HG03280 (cell line): ENCODE measurements around the gene TSHZ3.

Experiments used
- ATAC-seq: cut with Tn5 transposase; IDR thresholded peaks from one replicate; pipeline ENCODE4 v1.9.1; 2021; ENCODE audit warnings: mild to moderate bottlenecking, moderate library complexity; ENCODE audit not compliant: unreplicated experiment

TSHZ3 gene

DNA sequence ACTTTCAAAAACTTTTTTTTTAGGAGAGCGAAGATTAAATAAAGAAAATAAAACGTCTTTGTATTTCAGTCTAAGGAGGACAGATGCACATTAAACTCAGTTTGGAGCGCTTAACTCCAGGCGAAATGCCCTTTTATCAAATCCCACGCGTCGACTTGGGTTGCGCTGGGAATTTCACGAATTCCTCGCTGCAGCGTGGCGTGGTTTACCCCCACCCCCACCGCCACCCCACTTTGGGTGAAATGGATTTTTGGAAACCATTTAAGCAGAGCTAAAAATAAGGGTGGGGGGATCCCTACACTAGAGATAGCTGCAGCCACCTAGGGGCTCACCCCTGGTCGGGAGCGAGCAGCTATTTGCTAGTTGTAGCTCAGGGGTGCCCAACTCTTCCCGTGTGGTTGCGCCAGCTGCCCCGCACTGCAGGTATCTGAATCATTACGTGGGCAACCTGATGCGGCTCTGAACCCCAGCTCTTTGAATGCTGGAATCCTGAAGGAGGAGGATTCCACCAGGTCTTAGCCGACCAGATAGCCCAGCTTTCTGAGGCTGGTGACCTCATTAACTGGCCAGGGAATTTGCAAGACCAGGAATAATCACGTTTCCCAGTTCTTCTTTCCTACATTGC lies 6.5 kb upstream of the TSHZ3 start:
- ATAC-seq, result no peak

DNA sequence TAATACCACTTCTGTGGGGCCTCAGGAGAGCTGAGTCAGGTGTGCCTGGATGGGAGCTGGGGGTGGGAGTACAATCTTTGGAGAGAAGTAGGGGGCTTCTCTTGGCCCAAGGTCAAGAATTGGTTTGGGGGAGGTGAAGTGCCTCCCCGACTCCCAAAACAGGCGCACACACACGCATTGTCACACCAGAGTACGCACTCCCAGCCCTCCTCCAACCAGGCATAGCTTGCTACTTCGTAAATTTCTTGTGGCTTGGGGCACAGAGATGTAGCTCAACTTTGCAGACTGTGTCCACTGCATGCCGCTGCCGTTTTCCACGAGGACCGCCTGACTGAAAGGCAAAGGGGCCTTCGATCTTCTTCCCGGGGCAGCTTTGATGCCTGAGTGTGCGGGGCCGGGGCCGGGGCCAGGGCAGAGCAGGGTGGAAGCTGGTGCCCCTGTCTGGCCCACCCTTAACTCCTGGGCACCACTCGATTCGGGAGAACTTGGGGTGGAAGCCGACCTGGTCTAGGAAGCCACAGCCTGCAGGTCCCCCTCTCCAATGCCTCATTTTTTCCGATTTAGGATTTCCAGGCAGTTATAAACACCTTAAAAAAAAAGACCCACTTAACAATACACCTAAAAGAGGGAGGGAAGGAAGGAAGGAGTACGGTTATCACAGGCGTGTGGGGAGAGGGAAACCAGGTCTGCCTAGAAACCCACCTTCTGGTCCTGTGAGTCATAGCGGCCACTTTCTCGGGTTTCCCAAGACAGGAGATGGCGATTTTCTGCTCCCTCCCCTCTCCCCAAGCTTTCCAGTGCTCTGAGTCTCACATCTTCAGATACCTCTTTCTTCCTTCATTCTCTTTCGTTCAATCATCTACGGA lies 5.8 kb upstream of the TSHZ3 start:
- ATAC-seq, result no peak

DNA sequence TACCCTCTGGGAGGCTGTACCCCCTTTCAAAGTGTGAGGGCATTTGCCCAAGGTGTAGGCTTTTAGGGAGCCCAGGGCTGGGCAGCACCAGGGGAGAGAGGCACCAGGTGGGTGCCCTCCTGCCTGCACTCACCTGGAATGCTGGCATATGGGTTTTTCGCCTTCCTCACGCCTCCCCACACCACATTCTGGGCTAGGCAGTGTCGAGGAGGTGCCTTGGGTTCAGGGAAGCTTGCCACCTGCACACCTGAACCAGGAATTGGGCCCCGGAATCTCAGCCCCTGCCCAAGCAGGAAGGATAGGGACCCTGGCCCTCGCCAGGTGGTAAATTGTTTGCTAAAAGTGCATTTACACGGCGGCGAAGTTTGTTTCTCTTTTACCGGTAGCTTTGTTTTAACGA lies 5.1 kb upstream of the TSHZ3 start:
- no peak for ATAC-seq

DNA sequence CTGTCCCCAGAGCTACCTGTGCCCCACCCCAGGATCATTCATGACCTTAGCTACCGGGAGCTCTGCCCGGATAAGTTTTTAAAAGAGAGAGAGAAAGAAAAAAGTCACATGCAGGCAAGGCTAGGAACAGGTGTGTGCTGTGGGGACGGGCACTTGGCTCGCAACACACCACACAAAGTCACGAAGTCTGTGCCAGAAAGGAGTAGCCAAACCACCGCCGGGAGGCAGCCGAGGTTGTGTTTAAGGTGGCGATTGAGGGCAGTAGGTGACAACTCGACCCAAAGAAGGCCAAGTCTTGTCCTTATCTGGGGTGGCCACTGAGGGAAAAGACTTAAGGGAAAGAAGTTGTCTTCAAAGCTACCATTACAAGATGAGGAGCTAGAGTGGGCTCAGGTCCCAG lies 4.6 kb upstream of the TSHZ3 start:
- no peak for ATAC-seq

DNA sequence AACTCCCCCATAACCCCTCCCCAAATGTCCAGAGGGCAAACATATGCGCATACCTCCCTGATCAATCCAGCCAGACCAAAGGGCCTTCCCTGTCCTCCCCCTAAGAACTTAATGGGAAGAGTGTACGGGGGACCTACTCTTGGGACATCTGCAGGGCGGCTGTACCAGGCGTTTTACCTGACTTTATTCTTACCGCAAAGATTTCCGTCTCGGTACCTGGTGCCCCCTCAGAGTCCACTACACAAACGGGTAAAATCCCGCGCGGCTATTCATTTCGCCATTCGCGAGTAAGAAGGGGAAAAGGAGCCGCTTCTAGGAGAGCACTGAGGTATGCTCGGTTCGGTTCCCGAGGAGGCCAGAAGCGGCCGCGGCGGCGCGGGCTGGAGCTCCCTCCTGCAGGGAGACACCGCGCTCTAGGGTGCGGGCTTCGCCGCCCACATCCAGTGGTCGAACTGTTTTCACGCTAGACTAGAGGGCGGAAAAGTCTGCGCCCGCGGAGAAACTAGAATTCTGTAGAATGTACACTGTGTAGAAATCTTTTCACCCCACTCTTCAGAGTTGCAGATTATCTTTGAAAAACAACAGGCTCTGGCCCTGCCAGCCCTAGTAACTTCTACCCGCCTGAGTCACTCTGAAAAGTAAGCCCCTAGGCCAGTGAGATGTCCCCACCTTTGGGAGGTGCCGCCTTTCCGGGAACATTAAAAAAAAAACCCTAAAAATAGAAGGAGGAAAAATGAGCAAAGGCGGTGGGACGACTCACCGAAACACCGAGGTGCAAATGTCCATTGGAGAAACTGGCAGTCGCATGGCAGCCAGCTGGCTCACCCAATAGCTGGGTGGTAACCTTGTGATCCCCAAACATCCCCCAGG lies 3.8 kb upstream of the TSHZ3 start:
- no peak for ATAC-seq

DNA sequence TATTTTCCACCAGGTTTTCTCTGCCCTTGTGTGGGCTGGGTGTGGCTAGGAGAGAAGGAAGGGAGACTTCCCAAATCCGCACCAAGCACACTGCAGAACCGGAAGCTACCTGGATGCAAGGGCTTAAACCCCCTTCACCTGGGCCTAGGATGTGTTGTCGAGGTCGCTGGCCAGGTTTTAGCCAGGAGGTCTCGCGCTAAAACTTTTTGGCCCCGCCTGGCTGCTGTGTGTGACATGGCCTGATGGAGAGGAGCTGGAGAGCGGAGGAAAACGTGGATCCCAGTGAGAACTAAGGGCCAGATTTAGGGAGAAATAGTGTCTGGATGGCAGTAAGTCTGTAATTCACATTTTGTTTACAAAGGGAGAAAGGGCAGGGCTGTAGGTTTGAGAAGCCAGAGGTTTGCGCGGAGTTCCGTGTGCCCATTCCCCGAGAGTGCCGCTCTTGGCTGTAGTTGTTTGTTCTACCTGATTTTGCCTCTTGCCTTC lies 3.1 kb upstream of the TSHZ3 start:
- ATAC-seq, result no peak

DNA sequence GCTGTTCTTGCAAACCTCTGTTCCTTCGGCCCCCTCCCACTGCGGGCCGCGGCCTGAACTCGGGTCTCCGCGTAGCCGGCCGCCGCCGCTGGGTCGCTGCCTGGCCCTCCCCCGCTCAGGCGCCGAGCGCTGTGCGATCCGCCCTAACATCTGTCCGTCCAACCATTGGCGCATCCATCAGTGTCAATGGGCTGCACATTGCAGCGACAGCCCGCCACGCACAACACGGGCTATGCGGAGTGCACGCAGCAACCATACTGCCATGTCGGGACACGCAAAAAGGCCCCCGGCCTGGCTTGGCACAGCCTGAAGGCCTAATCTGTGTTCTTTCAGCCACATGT lies 2.6 kb upstream of the TSHZ3 start:
- no peak for ATAC-seq

DNA sequence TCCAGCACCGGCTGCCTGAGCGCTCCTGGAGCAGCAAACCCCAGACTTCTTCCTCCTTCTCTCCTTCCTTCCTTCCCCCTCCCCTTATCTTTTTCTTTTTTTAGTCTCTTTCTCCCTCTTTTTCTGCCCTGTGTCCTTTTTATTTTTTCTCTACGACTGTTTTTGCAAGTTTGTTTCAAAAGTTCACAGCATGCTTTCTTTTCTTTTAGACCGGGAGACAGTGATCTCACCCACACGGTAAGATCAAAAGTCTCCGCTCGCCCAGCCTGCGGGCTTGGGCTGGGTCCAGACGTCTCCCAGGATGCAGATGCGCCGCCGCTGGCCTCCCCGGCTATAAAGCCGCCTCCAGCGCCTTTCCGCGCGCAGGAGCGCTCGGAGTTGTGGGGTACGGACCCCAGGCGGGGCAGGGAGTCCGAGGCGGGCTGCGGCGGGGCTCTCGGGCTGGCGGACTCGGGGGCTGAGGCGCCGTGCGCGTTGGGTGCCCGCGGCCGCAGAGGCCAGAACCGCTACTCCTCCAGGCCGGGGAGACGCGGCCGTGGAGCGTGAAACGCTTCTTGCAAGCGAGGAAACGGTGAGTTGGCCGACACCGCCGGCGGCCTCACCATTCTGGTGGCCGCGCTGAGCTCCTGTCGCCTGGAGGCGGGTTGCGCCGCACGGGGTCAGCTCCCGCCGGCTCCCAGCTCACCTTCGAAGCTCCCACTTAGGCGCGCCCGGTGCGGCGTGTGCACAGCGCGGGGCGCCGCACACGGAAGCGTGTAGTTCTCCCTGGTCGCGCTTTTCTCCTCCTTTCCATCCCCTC lies 2.0 kb upstream of the TSHZ3 start:
- no peak for ATAC-seq

DNA sequence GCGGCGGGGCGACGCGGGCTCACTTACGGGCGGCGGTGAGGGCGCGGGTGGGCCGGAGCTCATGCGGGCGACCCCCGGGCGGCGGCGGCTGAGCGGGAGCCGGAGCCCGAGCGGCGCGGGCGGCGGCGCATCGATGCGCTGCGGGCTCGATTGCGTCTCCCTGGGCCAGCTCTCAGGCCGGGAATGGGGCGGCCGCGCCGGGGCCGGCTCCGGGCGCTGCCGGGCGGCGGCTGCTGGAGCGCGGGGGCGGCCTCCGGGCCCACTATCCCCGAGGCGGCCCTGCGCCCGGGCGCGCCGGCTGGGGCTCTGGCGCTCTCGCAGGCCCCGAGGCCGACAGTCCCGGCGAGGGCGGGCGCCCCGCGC lies 1.4 kb upstream of the TSHZ3 start:
- no peak for ATAC-seq

DNA sequence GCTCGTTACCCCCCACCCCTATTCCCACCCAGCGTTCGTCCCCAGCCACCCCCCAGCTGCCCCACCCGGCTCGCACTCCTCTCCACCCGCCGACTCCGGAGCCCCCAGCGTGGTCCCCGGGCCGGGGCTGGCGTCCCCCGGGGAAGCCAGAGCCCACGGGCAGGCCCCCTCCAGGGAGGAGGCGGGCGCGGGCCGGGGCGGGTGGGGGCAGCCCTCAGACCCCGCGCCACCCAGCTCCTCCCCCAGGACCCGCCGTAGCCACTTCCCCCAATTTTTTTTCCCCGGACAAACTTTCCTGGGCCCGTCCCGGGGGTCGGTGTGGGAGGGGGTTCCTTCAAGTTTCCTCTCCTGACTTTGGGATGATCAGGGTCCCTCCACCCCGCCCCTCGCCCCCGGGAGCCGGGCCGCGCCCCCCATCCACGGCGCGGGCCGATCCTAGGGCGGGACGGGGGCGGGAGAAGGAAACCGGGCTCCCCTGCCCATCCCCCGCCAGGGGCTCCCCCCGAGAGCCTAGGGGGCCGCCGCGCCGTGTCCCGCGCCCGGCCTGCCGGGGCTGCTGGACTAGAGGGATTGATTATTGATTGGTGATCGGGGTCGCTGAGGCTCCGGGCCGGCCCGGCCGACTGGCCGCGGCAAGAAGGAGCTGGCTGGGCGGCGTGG lies 927 bp upstream of the TSHZ3 start:
- ATAC-seq, result no peak

DNA sequence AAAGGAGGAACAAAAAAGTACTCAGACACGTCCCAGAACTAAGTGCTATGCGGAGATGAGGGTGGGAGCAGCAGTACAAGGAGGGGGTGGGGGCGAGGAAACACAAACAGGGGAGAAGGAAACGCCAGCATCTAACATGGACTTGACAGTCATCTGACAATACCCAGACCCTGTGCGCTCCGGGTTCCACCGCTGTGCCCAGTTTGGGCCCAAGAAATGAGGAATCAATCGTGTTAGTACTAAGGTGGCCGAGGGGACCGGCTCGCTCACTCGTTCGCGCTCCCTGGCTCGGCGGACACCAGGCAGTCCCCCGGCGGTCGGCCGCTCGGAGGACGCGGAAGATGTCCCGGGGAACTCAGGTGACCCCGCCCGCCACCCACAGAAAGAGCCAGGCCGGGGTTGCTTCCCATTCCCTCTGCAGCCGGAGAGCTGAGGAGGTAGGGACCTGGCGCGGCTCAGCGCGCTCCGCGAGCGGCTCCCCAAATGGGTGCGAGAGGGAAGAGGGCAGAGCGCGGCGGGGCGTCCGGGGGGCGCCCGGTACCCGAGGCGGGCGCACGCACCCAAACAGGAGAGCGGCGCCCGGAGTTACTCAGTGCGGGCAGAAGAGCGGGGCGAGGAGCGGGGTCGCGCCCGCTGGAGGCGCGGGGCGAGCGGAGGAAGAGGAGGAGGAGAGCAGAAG lies 616 bp downstream of the TSHZ3 start:
- no peak for ATAC-seq

DNA sequence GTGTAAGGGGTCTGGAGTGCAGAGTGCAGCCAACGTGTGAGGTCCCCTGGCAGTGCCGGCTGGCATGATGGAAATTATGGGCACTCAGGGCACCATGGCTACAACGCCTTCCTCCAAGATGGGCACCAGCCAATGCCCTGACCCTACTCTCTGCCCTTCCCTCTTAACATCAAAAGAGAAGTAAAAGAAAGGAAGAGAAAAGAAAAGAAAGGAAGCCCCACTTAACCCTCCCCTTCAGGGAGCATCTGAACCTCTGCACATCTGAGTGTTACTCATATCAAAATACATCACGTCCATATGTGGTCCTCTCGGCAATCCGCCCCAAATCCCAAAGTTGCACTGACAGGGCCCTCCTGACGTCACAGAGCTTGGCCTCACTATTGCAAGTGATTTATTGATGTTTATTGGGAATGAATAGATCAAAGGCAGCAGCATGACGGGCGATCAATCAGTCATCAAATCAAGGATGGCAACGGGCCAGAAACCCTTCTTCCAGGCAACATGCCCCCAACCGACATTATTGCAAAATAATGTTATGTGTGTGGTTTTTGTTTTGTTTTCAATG lies 1.3 kb downstream of the TSHZ3 start:
- ATAC-seq, result no peak

DNA sequence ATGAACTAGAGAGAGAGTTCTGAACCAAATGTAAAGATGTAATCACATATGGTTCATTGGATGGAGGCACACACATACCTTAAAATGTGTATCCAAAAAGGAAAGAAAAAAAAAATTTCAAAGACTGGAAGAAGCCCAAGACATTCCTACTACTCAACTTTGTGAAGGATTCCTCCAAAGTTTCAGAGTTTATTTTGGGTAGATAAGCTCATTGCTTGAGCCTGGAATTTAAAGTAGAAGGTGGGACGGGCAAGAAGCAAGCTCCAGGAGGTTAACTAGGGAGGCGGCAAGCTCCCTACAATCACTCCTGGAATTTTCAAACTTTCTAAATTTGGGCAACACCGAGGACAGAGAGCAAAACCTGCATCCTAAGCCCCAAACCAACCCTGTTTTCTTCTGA lies 1.9 kb downstream of the TSHZ3 start:
- no peak for ATAC-seq

DNA sequence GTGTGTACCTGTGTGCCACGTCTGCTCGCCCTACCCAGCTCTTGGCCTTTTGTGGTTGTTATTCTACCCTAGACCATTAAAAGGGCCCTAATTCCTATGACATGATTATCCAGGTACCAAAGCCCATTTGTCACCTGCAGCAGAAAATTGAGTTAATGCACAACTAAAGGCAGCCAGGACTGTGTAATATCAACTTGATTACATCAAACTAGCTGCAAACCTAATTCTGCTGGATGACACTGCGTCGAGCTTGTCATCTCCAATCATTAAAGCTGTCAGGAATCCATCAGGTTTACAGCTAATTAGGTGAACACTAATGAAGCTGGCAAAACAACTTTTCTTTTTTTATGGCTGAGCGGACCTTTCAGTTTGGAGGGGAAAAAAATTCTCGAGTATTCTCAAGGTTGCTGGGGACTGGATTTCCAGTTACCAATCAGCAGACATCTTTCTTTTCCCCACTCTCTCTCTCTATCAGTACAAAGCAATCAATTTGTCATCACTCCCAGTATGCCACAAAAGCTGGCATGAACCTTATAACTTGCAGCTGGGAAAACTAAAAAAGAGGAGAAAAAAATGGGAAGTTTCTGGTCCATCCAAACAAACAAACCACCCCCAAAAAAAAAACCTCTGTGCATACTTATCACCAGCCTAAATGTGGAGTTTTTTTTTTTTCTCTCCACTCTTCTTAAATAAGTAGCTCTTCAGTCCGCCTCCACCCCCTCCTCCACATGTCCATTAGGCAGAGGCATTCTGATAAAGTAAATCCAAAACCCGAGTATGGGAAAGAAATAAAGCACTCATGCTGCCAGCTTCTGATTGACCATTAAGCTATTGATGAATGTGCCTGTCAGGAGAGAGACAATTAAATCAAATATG lies 2.8 kb downstream of the TSHZ3 start:
- no peak for ATAC-seq

DNA sequence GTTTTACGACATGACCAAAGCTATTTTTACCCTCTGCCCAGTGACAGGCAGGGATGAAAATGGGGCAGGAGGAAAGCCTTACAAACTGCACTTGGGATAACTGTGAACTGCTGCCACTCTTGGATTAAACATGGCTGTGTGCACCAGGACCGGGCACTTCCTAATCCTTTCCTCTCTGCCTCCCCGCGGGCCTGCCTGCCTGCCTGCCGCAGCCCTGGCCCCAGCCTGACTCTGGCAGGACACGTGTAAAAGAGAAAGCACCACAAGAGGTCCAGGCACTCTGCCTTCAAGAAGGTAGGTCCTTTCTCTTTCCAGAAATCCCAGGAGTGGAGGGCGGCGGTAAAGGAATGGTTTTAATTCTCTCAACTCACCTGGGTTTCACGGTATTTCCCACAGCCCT lies 4.8 kb downstream of the TSHZ3 start:
- ATAC-seq, result no peak

DNA sequence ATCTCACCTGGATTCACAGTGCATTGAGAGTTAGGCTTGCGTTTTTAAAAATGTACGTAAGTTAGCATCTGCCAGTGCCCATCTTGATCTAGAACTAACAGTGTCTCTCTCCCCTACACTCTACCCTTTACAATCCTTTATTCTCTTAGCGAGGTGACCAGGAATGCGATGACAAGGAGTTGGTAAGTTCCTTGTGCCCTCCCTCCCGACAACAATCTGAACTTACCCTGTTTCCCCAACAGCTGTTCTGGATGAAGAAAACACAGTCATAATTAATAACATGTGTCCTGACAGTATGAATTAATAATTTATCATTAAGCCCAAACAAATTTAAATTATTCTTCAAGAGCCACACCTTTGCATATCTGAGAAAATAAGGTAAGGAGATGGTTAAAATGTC lies 6.3 kb downstream of the TSHZ3 start:
- ATAC-seq, result no peak

DNA sequence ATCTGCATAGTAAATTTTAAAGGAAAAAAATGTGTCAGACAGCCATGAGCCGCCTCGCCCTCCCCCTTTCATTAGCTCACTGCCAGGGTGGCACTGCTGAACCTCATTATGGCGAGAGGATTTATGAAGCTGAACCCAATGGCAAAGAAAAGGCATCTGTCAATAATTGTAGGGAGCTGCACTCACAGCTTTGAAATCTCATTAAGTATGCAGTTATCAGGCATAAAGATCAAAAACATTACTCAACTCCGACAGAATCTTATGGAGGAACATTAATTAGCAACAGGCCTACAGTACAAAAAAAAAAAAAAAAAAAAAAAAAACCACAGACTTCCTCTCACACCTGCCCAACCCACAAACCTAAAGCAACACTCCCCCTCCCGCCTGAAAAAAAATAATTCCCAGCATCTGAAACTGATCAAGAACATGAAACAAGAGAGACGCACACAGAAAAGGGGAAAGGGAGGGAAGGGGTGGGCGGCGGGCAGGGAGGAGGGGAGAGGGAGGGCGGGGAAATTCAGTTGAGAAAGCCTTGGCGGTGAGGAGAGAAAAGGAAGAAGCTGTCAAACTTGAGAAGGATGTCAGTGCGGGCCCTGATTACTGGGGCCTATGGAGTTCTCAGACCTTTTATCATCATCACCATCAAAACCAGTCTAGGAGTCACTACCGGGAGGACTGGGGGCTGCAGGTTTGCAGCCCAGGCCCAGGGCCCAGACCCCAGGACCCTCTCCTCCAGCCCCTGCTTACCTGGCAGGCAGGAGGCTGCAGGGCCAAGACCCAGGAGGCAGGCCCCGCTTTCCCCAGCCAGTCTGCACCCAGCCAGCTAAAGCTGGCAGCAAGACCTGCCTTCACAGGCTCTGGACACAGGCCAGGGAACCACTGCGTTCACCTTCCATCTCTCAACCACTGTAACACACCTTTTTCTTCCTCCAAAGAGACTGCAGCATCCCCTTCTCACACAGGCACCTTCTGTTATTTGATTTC lies 8.9 kb downstream of the TSHZ3 start:
- ATAC-seq, result no peak
